VCaP (cell line): ENCODE data around the gene TPRA1.
A peak's percentile ranks its signal among the peaks of the same experiment; 100 is the strongest.

Experiments
- H3K27ac ChIP-seq: fragments of 450-650 bp; 2 replicates; pipeline ENCODE4 v1.5.1; 2017
- CTCF ChIP-seq: fragments of 450-650 bp; conservative IDR thresholded peaks from 2 replicates; pipeline ENCODE4 v1.5.1; 2017; ENCODE audit warnings: mild to moderate bottlenecking, moderate library complexity

The TPRA1 gene

GRCh38 chr3:127574880-127575878 is 15.4 kb downstream of the TPRA1 start:
- peak; percentile 98 for TF ChIP-seq CTCF

GRCh38 chr3:127573912-127574311 is 16.6 kb downstream of the TPRA1 start:
- no peak for TF ChIP-seq CTCF

More at GRCh38 chr3:127574880-127575878, 15.4 kb downstream of the TPRA1 start:
- H3K27ac ChIP-seq, result peak overlapping the region; percentile 43

GRCh38 chr3:127573401-127573800 is 17.1 kb downstream of the TPRA1 start:
- no peak overlapping the region for H3K27ac ChIP-seq
- TF ChIP-seq CTCF, result no peak

More at GRCh38 chr3:127573912-127574311, 16.6 kb downstream of the TPRA1 start:
- H3K27ac ChIP-seq, result no peak overlapping the region

- H3K27ac ChIP-seq, result no peak overlapping the region
- TF ChIP-seq CTCF, result no peak
Observed at GRCh38 chr3:127572735-127573134, 17.8 kb downstream of the TPRA1 start.

GRCh38 chr3:127572186-127572585 is 18.3 kb downstream of the TPRA1 start:
- no peak for TF ChIP-seq CTCF
- no peak overlapping the region for H3K27ac ChIP-seq

- no peak for TF ChIP-seq CTCF
- no peak overlapping the region for H3K27ac ChIP-seq
Observed at GRCh38 chr3:127570520-127570919, 20.0 kb downstream of the TPRA1 start.

- no peak for TF ChIP-seq CTCF
- no peak overlapping the region for H3K27ac ChIP-seq
Observed at GRCh38 chr3:127569160-127569559, 21.4 kb downstream of the TPRA1 start.
